Uterus (tissue), 4 donors: Measurements from ENCODE around the gene ARHGAP15. TPM values are rescaled to one million over a fixed set of nuclear protein-coding genes. Genes with fewer than 3 reads are reported as not detected.

ENCODE experiments used
- DNase-seq, 2 donors: peaks; one replicate each; pipeline ENCODE4 v3.0.0-alpha.2; 2019 to 2020
- H3K27ac ChIP-seq, 2 donors: fragments of 200-600 bp; sonication (generic); 1 replicate in 1 of 2; 2 replicates in 1 of 2; pipeline ENCODE4 v1.5.1; 2016 to 2018
- H3K27me3 ChIP-seq, 2 donors: fragments of 200-600 bp; sonication (generic); one replicate each; pipeline ENCODE4 v1.5.1; 2018 to 2019; ENCODE audit warnings: control low read depth in 1 of 2
- H3K36me3 ChIP-seq, 2 donors: fragments of 200-600 bp; sonication (generic); one replicate each; pipeline ENCODE4 v1.5.1; 2019; ENCODE audit warnings: control low read depth in 1 of 2
- H3K4me1 ChIP-seq, 2 donors: fragments of 200-600 bp; sonication (generic); one replicate each; pipeline ENCODE4 v1.5.1; 2018 to 2019; ENCODE audit warnings: control low read depth in 1 of 2
- H3K4me3 ChIP-seq, 2 donors: fragments of 200-600 bp; sonication (generic); 1 replicate in 1 of 2; 2 replicates in 1 of 2; pipeline ENCODE4 v1.5.1; 2018 to 2019; ENCODE audit warnings: mild to moderate bottlenecking in 1 of 2
- H3K9me3 ChIP-seq, 2 donors: fragments of 200-600 bp; sonication (generic); one replicate each; pipeline ENCODE4 v1.5.1; 2019; ENCODE audit warnings: control low read depth in 1 of 2
- POLR2A ChIP-seq, 2 donors: fragments of 450-650 bp; IDR thresholded peaks; one replicate each; pipeline ENCODE4 v1.6.1; 2016; ENCODE audit warnings: antibody characterized with exemption in 2 of 2, mild to moderate bottlenecking in 1 of 2, moderate library complexity in 1 of 2
- intact Hi-C: fragments of 100-400 bp; cut with DNase I; formaldehyde crosslinking; loops from one replicate; pipeline ENCODE4 v1.15.1; 2023; ENCODE audit warnings: low total_unique reads
- total RNA-seq, 4 donors: library from RNA; depleted of rRNA in 3 of 4; stranded (reverse); fragments of >200 nt in 3 of 4; gene quantifications; one replicate each; pipeline versions ENCODE4 v1.1.0 to v1.2.4, GENCODE V29; 2014 to 2023
- TF ChIP-seq, protein P1 (sequence below), 4 experiments: fragments of 200-600 bp in 2 of 4; fragments of 450-650 bp in 2 of 4; sonication (generic) in 2 of 4; IDR thresholded peaks; one replicate each; pipeline ENCODE4 v1.5.1; 2016 to 2019; ENCODE audit warnings: antibody characterized with exemption in 4 of 4, mild to moderate bottlenecking in 2 of 4, moderate library complexity in 1 of 4
- donor health status: DM: yes; HTN: yes; CAD: no.

The ARHGAP15 gene
- total RNA-seq, 4 donors from 2014 or later: 0.88 to 28.4 (median 6.6) TPM

DNA sequence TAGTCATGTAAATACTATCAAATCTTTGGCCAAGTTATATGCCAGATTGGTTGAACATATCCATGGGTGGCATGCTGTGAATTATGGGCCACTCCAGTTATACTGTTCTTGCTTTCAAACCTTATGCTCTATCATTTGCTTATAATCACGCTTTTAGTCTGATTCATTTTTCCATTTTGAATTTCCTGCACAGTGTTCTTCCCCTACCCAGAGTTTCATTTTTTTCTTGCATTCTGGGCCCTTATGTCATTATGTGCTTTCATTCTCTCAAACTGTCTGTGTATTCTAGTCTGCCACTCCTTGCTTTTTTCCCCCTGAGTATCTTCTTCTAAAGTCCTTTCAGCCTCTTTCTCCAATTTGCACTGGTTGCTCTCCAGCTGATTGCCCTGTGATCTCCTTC, 364.1 kb downstream of the ARHGAP15 start:
- Histone ChIP-seq H3K27me3 (no peaks in the 10 kb centered on the region), H3K27ac (no peak overlapping the region), H3K36me3 (no peaks in the 10 kb centered on the region), H3K4me1 (no peaks in the 10 kb centered on the region), H3K4me3 (no peak overlapping the region), H3K9me3 (no peaks in the 10 kb centered on the region)
- no peak for DNase-seq
- TF ChIP-seq, protein P1, sequence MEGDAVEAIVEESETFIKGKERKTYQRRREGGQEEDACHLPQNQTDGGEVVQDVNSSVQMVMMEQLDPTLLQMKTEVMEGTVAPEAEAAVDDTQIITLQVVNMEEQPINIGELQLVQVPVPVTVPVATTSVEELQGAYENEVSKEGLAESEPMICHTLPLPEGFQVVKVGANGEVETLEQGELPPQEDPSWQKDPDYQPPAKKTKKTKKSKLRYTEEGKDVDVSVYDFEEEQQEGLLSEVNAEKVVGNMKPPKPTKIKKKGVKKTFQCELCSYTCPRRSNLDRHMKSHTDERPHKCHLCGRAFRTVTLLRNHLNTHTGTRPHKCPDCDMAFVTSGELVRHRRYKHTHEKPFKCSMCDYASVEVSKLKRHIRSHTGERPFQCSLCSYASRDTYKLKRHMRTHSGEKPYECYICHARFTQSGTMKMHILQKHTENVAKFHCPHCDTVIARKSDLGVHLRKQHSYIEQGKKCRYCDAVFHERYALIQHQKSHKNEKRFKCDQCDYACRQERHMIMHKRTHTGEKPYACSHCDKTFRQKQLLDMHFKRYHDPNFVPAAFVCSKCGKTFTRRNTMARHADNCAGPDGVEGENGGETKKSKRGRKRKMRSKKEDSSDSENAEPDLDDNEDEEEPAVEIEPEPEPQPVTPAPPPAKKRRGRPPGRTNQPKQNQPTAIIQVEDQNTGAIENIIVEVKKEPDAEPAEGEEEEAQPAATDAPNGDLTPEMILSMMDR (IDR thresholded peaks at IDR 0.05): no peak
- no peak for TF ChIP-seq POLR2A (IDR thresholded peaks at IDR 0.05)
- intact Hi-C loops: no loop called here

DNA sequence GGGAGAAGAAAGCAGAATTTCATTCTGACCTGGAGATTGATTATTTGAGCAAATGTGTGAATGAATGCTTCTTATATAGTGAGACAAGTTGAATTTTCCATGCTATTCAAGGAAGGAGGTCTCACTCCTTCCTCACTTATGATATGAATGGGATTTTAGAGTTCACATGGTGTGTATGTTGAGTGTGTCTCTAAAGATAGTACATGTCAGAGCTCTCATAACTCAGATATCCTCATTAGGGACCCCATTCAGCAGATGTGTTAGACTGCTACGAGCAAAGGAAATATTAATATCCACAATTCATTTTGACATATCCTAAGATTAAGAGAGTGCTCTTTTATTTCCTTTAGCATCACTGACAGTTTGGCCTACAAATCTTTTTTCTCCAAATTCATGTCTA, 368.5 kb downstream of the ARHGAP15 start:
- H3K4me3 ChIP-seq: no peak overlapping the region
- no peaks in the 10 kb centered on the region for H3K9me3 ChIP-seq
- no peak for DNase-seq
- TF ChIP-seq POLR2A (IDR thresholded peaks at IDR 0.05): no peak
- TF ChIP-seq, protein P1 (IDR thresholded peaks at IDR 0.05): no peak
- no peak overlapping the region for H3K27ac ChIP-seq
- no peaks in the 10 kb centered on the region for H3K27me3 ChIP-seq
- intact Hi-C loops: no loop called here
- no peaks in the 10 kb centered on the region for H3K4me1 ChIP-seq
- no peaks in the 10 kb centered on the region for H3K36me3 ChIP-seq

DNA sequence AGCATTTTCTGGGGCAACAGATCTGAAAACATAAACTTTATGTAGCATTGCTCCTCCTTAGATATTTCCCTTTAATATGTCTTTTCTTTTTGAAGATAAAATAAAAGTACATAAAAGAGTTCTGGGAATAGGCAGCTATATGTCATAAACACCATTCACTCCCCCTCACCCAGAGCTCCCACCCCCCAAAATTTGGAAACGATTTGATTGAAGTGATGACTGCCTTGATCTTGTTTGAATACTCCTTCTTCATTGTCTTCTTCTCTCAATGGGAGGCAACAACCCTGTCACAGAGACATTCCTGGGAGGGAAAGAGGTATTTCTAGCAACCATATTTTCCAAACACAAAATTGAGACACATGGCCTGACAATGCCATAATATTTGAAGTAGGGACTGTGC, 369.3 kb downstream of the ARHGAP15 start:
- Histone ChIP-seq H3K9me3 (no peaks in the 10 kb centered on the region), H3K36me3 (no peaks in the 10 kb centered on the region), H3K27me3 (no peaks in the 10 kb centered on the region), H3K27ac (no peak overlapping the region), H3K4me1 (no peaks in the 10 kb centered on the region), H3K4me3 (no peak overlapping the region)
- no peak for DNase-seq
- intact Hi-C loops: no loop called here
- TF ChIP-seq POLR2A (IDR thresholded peaks at IDR 0.05): no peak
- TF ChIP-seq, protein P1 (IDR thresholded peaks at IDR 0.05): no peak

DNA sequence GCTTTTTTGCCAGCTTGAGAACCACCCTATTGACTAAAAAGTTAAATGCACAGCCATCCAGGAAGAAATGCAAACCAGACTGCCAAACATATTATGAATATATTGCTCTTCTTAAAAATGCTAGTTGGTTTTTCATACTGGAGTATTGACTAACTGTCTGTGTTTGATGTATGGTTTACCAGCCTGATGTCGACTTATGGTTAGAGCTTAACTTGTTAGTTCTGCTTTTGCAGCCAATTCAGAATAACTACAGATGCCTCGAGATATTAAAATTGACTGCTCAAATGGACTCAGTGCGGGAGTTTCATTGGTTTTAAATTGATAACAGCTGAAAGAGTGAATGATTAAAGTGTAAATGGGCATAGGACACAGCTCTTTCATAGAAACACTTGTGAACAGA, 369.8 kb downstream of the ARHGAP15 start:
- Histone ChIP-seq H3K27ac (no peak overlapping the region), H3K27me3 (no peaks in the 10 kb centered on the region), H3K4me1 (no peaks in the 10 kb centered on the region), H3K4me3 (no peak overlapping the region), H3K9me3 (no peaks in the 10 kb centered on the region), H3K36me3 (no peaks in the 10 kb centered on the region)
- intact Hi-C loops: no loop called here
- TF ChIP-seq, protein P1 (IDR thresholded peaks at IDR 0.05): no peak
- no peak for TF ChIP-seq POLR2A (IDR thresholded peaks at IDR 0.05)
- DNase-seq: no peak

DNA sequence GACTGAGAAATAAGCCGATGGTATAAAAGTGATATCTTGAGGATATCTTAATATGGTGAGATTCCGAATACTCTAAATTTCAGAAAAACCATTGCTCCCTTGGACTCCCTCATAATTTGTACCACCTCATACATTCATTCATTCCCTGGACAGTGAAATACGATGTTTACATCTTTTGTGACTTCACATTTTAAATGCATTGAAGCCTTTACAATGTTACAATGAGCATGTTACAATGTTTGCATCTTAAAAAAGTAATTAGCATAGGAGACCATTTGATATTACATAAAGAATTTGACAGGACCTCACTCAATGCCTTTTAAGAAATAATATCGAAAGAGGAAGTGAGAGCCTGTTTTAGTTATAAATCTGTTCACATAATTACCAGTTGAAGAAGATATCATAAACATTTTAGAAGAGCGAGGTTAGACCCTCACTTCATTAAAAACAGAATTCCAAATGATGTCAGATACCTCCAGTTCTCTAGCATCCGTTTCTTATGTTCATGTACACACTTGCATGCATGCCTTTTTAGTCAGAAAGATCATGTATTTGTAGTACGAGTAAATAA, 372.0 kb downstream of the ARHGAP15 start:
- Histone ChIP-seq H3K36me3 (no peaks in the 10 kb centered on the region), H3K9me3 (no peaks in the 10 kb centered on the region), H3K4me1 (no peaks in the 10 kb centered on the region), H3K27ac (no peak overlapping the region), H3K4me3 (no peak overlapping the region), H3K27me3 (no peaks in the 10 kb centered on the region)
- no peak for DNase-seq
- intact Hi-C loops: no loop called here
- TF ChIP-seq, protein P1 (IDR thresholded peaks at IDR 0.05): no peak
- no peak for TF ChIP-seq POLR2A (IDR thresholded peaks at IDR 0.05)
